Naive thymus-derived CD4-positive, alpha-beta T cell (primary cell): Measurements from ENCODE around the gene SERPINB1. TPM values are rescaled to one million over a fixed set of nuclear protein-coding genes. Genes with fewer than 3 reads are reported as not detected.
"Not testable (repeated sequence)": the region's sequence is repeated elsewhere in the genome, so short reads cannot be mapped to it uniquely, and the experiment has no call there.

ENCODE experiments used
- ATAC-seq: fragments of 150-1000 bp; cut with Tn5 transposase; 2 replicates; pipeline ENCODE4 v1.10.0; 2021; ENCODE audit warnings: mild to moderate bottlenecking, moderate library complexity
- CTCF ChIA-PET: fragments of 350-600 bp; sonication (Branson Sonifier 250); formaldehyde crosslinking; loops from one replicate; lab custom pipeline; 2021; ENCODE audit warnings: antibody characterized with exemption; lab: Charles Lee
- POLR2A ChIA-PET: fragments of 350-600 bp; sonication (Branson Sonifier 250); formaldehyde crosslinking; loops from one replicate; lab custom pipeline; 2021; ENCODE audit warnings: antibody characterized with exemption, inconsistent platforms; lab: Charles Lee
- DNase-seq, 9 donors: peaks; one replicate each; pipeline versions ENCODE4 v3.0.0 to v3.0.0-alpha.2; 2020 to 2022; ENCODE audit warnings: mixed read lengths in 1 of 9
- H3K27ac ChIP-seq: one replicate; pipeline ENCODE4 v1.7.0; 2013; ENCODE audit warnings: mild to moderate bottlenecking, low read depth, low read length, moderate library complexity
- H3K27me3 ChIP-seq, 2 donors: one replicate each; pipeline ENCODE4 v1.7.0; 2013; ENCODE audit warnings: low read length in 2 of 2, mild to moderate bottlenecking in 2 of 2, moderate library complexity in 2 of 2; ENCODE audit not compliant: control insufficient read depth in 2 of 2, insufficient read depth in 2 of 2
- H3K36me3 ChIP-seq, 3 experiments: 1 replicate in 2 of 3; 2 replicates in 1 of 3; pipeline ENCODE4 v1.7.0; 2013; ENCODE audit warnings: low read length in 3 of 3, mild to moderate bottlenecking in 3 of 3, moderate library complexity in 1 of 3; ENCODE audit not compliant: insufficient read depth in 3 of 3, control insufficient read depth in 2 of 3
- H3K4me1 ChIP-seq, 2 donors: one replicate each; pipeline ENCODE4 v1.7.0; 2013; ENCODE audit warnings: low read length in 2 of 2, mild to moderate bottlenecking in 2 of 2, moderate library complexity in 1 of 2; ENCODE audit not compliant: control insufficient read depth in 2 of 2, insufficient read depth in 2 of 2
- H3K4me3 ChIP-seq: 2 replicates; pipeline ENCODE4 v1.7.0; 2013; ENCODE audit warnings: mild to moderate bottlenecking, low read length
- H3K9me3 ChIP-seq, 3 experiments: 1 replicate in 2 of 3; 2 replicates in 1 of 3; pipeline ENCODE4 v1.7.0; 2013; ENCODE audit warnings: low read length in 3 of 3; ENCODE audit not compliant: control insufficient read depth in 2 of 3
- H3K27ac Mint-ChIP-seq, 9 donors: one replicate each; pipeline ENCODE4 v1.8.0; 2020 to 2022; ENCODE audit warnings: mixed read lengths in 9 of 9, mild to moderate bottlenecking in 8 of 9, moderate library complexity in 5 of 9, inconsistent platforms in 2 of 9
- H3K27me3 Mint-ChIP-seq, 5 donors: one replicate each; pipeline ENCODE4 v1.8.0; 2021 to 2022; ENCODE audit warnings: mixed read lengths in 5 of 5, mild to moderate bottlenecking in 1 of 5
- H3K36me3 Mint-ChIP-seq, 5 donors: one replicate each; pipeline ENCODE4 v1.8.0; 2020 to 2022; ENCODE audit warnings: mixed read lengths in 5 of 5, mild to moderate bottlenecking in 3 of 5, inconsistent platforms in 1 of 5
- H3K4me1 Mint-ChIP-seq, 7 donors: one replicate each; pipeline ENCODE4 v1.8.0; 2020 to 2022; ENCODE audit warnings: mixed read lengths in 7 of 7, mild to moderate bottlenecking in 3 of 7, inconsistent platforms in 1 of 7
- H3K4me3 Mint-ChIP-seq, 10 donors: one replicate each; pipeline ENCODE4 v1.8.0; 2020 to 2022; ENCODE audit warnings: mild to moderate bottlenecking in 10 of 10, mixed read lengths in 10 of 10, moderate library complexity in 6 of 10, inconsistent platforms in 2 of 10
- H3K9me3 Mint-ChIP-seq, 11 donors: one replicate each; pipeline ENCODE4 v1.8.0; 2020 to 2022; ENCODE audit warnings: mixed read lengths in 11 of 11, mild to moderate bottlenecking in 4 of 11, inconsistent platforms in 1 of 11, moderate library complexity in 1 of 11
- intact Hi-C, 2 donors: fragments of 100-400 bp; cut with micrococcal nuclease; formaldehyde crosslinking; loops; one replicate each; pipeline ENCODE4 v1.15.1; 2023
- polyA plus RNA-seq, 2 donors: library from polyadenylated mRNA; unstranded; fragments of 300-500 nt; fragmentation: Illumina TruSeq; gene quantifications; one replicate each; pipeline ENCODE4 v1.2.3, GENCODE V29; 2021
- total RNA-seq, 6 experiments: library from RNA in 5 of 6; stranded (reverse) in 5 of 6; gene quantifications; 1 replicate in 5 of 6; 2 replicates in 1 of 6; pipeline ENCODE4 v1.2.3 and lab custom pipeline; 2021 to 2026

The SERPINB1 gene
- total and polyA plus RNA-seq, 7 experiments from 2014 or later, result 43.8 to 135 (median 68.8) TPM

DNA sequence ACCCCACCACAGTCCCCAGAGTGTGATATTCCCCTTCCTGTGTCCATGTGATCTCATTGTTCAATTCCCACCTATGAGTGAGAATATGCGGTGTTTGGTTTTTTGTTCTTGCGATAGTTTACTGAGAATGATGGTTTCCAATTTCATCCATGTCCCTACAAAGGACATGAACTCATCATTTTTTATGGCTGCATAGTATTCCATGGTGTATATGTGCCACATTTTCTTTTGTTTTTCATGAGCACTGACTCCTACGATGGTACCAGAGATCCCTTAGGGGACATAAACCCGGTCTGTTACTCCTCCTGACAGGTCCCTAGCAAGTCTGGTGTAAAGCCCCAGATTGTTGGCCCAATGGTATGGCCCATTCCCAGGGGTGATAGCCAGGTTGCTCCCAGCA lies 40.0 kb downstream of the SERPINB1 start:
- H3K27ac Mint-ChIP-seq, H3K36me3 ChIP-seq, H3K36me3 Mint-ChIP-seq, H3K9me3 Mint-ChIP-seq, H3K4me3 ChIP-seq, ATAC-seq, CTCF ChIA-PET, intact Hi-C loops, H3K4me3 Mint-ChIP-seq, H3K4me1 ChIP-seq, DNase-seq, H3K9me3 ChIP-seq, H3K27ac ChIP-seq, H3K27me3 ChIP-seq, POLR2A ChIA-PET, H3K27me3 Mint-ChIP-seq: not testable (repeated sequence)
- peaks cover 5 to 29% (median 12%) of the 10 kb centered on the region in 7 donors for H3K4me1 Mint-ChIP-seq

GRCh38 chr6:2800552-2801316 lies 40.9 kb downstream of the SERPINB1 start:
- ChIA-PET CTCF (no interaction called here), POLR2A (interaction anchor here (0.5 to 1.4 kb wide), 2 partner anchors 40 to 239 kb away, joined by 3 read pairs; no protein-coding TSS in a partner anchor)
- Mint-ChIP-seq H3K27me3 (no peaks in the 10 kb centered on the region), H3K4me1 (peaks cover 5 to 29% (median 11%) of the 10 kb centered on the region in 7 donors), H3K9me3 (no peaks in the 10 kb centered on the region), H3K4me3 (no peak overlapping the region), H3K36me3 (peaks cover 0 to 4% (median 0%) of the 10 kb centered on the region in 5 donors), H3K27ac (no peak overlapping the region)
- H3K36me3 ChIP-seq, result no peaks in the 10 kb centered on the region
- H3K27ac ChIP-seq, result no peak overlapping the region
- H3K27me3 ChIP-seq, result no peaks in the 10 kb centered on the region
- DNase-seq (no peak), ATAC-seq (no peak)
- no peaks in the 10 kb centered on the region for H3K4me1 ChIP-seq
- intact Hi-C loops, result no loop called here
- no peaks in the 10 kb centered on the region for H3K9me3 ChIP-seq
- no peak overlapping the region for H3K4me3 ChIP-seq

DNA sequence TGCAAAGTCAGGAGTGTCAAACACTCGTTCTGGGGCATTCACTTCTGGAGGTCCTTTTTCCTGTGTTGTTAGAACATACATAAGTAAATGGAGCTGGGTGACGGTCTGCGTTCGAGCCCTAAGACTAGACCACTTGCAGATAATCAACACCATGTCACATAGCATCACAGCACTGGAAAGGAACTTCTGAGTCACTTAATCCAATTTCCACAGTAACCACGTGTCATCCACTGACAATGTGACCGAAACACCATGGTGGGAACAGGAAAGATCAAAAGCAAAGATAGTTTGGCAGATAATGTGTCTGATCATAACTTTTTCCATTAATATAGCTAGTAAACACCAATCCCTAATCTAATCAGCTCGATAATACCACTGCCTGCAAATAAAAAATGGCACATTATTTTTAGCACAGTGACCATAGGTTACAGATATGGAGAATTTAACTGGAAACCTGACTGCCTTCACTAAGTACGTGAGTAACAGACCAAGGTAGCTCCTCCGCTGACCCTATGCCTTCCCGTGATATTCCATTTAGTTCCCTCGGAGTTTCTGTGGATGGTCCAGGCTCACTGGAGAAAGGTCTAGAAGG lies 41.6 kb downstream of the SERPINB1 start:
- H3K36me3 Mint-ChIP-seq, result peaks cover 0 to 4% (median 0%) of the 10 kb centered on the region in 5 donors
- H3K27ac ChIP-seq, result no peak overlapping the region
- no peaks in the 10 kb centered on the region for H3K9me3 Mint-ChIP-seq

GRCh38 chr6:2798586-2799134 lies 43.0 kb downstream of the SERPINB1 start:
- POLR2A ChIA-PET, result no interaction called here
- DNase-seq (no peak), ATAC-seq (no peak)
- peaks cover 12 to 37% (median 19%) of the 10 kb centered on the region in 7 donors for H3K4me1 Mint-ChIP-seq
- peaks cover 0 to 7% (median 0%) of the 10 kb centered on the region in 5 donors for H3K36me3 Mint-ChIP-seq
- H3K4me1 ChIP-seq, result peaks cover 3% of the 10 kb centered on the region in 2 donors
- H3K27ac ChIP-seq, result no peak overlapping the region
- no peaks in the 10 kb centered on the region for H3K36me3 ChIP-seq
- CTCF ChIA-PET, result interaction anchor here (0.6 to 1.2 kb wide), 2 partner anchors 11 to 15 kb away, joined by 3 to 4 read pairs; no protein-coding TSS in a partner anchor
- no peaks in the 10 kb centered on the region for H3K9me3 ChIP-seq
- H3K27ac Mint-ChIP-seq, result peak overlapping the region in 2 of 9 donors; percentile 10 to 12
- H3K27me3 Mint-ChIP-seq, result no peaks in the 10 kb centered on the region
- H3K27me3 ChIP-seq, result no peaks in the 10 kb centered on the region
- H3K9me3 Mint-ChIP-seq, result peaks cover 0 to 2% (median 0%) of the 10 kb centered on the region in 11 donors
- H3K4me3 Mint-ChIP-seq, result no peak overlapping the region
- H3K4me3 ChIP-seq, result no peak overlapping the region
- intact Hi-C loops, result no loop called here

More for the DNA sequence above, 41.6 kb downstream of the SERPINB1 start:
- Histone ChIP-seq H3K4me1 (no peaks in the 10 kb centered on the region), H3K27me3 (no peaks in the 10 kb centered on the region), H3K36me3 (no peaks in the 10 kb centered on the region), H3K4me3 (no peak overlapping the region), H3K9me3 (no peaks in the 10 kb centered on the region)
- ChIA-PET POLR2A (interaction anchor here (0.5 to 1.4 kb wide), 2 partner anchors 41 to 240 kb away, joined by 3 read pairs; no protein-coding TSS in a partner anchor), CTCF (no interaction called here)
- DNase-seq (no peak), ATAC-seq (peak; percentile 34)
- H3K4me1 Mint-ChIP-seq, result peaks cover 5 to 29% (median 12%) of the 10 kb centered on the region in 7 donors
- H3K27ac Mint-ChIP-seq, result peak overlapping the region in 2 of 9 donors; percentile 42 to 55
- H3K4me3 Mint-ChIP-seq, result no peak overlapping the region
- intact Hi-C loops, result no loop called here
- no peaks in the 10 kb centered on the region for H3K27me3 Mint-ChIP-seq

- Mint-ChIP-seq H3K9me3 (peaks cover 0 to 2% (median 0%) of the 10 kb centered on the region in 11 donors), H3K4me1 (peaks cover 22 to 47% (median 29%) of the 10 kb centered on the region in 7 donors), H3K4me3 (no peak overlapping the region), H3K36me3 (peaks cover 0 to 7% (median 0%) of the 10 kb centered on the region in 5 donors), H3K27ac (peak overlapping the region in 3 of 9 donors; percentile 1 to 81 (median 10)), H3K27me3 (no peaks in the 10 kb centered on the region)
- intact Hi-C loops, result no loop called here
- DNase-seq (no peak), ATAC-seq (no peak)
- CTCF ChIA-PET, result interaction anchor here (1.2 kb wide), 1 partner anchor 14 kb away, joined by 3 read pairs; no protein-coding TSS in a partner anchor
- Histone ChIP-seq H3K27me3 (no peaks in the 10 kb centered on the region), H3K4me3 (no peak overlapping the region), H3K36me3 (no peaks in the 10 kb centered on the region), H3K27ac (no peak overlapping the region), H3K9me3 (no peaks in the 10 kb centered on the region), H3K4me1 (peaks cover 12 to 14% of the 10 kb centered on the region in 2 donors)
- POLR2A ChIA-PET, result interaction anchor here (0.6 kb wide), 1 partner anchor 11 kb away, joined by 5 read pairs; no protein-coding TSS in a partner anchor
Observed at GRCh38 chr6:2797564-2798031, 44.1 kb downstream of the SERPINB1 start.

DNA sequence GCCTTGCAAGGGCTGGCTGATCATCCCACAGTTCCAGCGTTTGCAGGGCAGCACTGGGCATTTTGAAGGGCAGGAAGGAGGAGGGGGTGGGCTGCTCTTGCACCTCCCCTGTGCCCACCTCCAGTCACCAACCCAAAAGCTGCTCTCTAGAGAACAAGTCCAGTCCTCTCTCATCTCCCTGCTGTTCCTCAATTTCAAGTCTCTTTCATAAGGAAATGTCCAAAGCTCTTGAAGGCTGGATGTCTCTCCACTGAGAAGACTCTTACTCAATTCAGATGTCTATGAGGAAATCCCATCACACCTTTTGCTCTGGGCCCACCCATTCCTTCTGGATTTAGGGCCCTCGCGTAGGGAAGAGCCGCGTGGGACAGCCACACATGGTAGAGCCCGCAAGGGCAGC lies 44.8 kb downstream of the SERPINB1 start:
- Mint-ChIP-seq H3K27me3 (no peaks in the 10 kb centered on the region), H3K36me3 (peaks cover 0 to 7% (median 0%) of the 10 kb centered on the region in 5 donors), H3K4me3 (no peak overlapping the region), H3K9me3 (peaks cover 0 to 2% (median 0%) of the 10 kb centered on the region in 11 donors), H3K4me1 (peaks cover 28 to 54% (median 32%) of the 10 kb centered on the region in 7 donors), H3K27ac (peak overlapping the region in 1 of 9 donors; percentile 71)
- DNase-seq (no peak), ATAC-seq (no peak)
- CTCF ChIA-PET, result interaction anchor here (0.8 kb wide), 1 partner anchor 38 kb away, joined by 3 read pairs; no protein-coding TSS in a partner anchor
- Histone ChIP-seq H3K9me3 (no peaks in the 10 kb centered on the region), H3K4me1 (peaks cover 15 to 19% of the 10 kb centered on the region in 2 donors), H3K4me3 (no peak overlapping the region), H3K27ac (no peak overlapping the region), H3K36me3 (no peaks in the 10 kb centered on the region), H3K27me3 (no peaks in the 10 kb centered on the region)
- POLR2A ChIA-PET, result no interaction called here
- intact Hi-C loops, result no loop called here
